ENCODE results near the gene DDX42. TPM values are rescaled to one million over a fixed set of nuclear protein-coding genes. Genes with fewer than 3 reads are reported as not detected.
"Not testable (repeated sequence)": the region's sequence is repeated elsewhere in the genome, so short reads cannot be mapped to it uniquely, and the experiment has no call there.

The DDX42 gene
- total RNA-seq, 4 donors from 2014 or later, result 106 to 154 (median 123) TPM

DNA sequence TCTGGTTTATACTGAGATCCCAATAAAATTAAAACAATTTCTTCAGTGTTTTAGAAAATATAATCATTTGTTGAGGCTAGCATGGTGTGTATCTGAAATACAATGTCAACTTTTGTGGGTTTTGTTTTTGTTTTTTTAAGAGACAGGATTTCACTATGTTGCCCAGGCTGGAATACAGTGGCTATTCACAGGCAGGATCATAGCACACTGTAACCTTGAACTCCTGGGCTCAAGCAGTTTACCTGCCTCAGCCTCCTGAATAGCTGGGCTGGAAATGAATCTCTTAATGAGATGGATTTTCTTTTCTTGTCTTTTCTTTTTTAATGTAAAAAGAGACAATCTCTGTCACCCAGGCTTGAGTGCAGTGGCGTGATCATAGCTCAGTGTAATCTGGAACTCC, 12.1 kb downstream of the DDX42 start:
- H3K9me3 ChIP-seq, result no peaks in the 10 kb centered on the region
- no peak overlapping the region for H3K4me3 ChIP-seq
- no peak for DNase-seq (ENCODE audit: low spot score in 2 of 2)
- TF ChIP-seq EP300 (IDR thresholded peaks at IDR 0.05), result no peak
- TF ChIP-seq CTCF (IDR thresholded peaks at IDR 0.05), result no peak
- TF ChIP-seq POLR2A (IDR thresholded peaks at IDR 0.05), result no peak
- no peak overlapping the region for H3K27ac ChIP-seq
- no peaks in the 10 kb centered on the region for H3K27me3 ChIP-seq
- 100% methylated on average over 1 of the region's 1 CpG for WGBS, 2 donors
- H3K36me3 ChIP-seq, result peaks cover 6 to 67% (median 9%) of the 10 kb centered on the region in 3 donors
- peaks cover 0 to 43% (median 2%) of the 10 kb centered on the region in 4 donors for H3K4me1 ChIP-seq

DNA sequence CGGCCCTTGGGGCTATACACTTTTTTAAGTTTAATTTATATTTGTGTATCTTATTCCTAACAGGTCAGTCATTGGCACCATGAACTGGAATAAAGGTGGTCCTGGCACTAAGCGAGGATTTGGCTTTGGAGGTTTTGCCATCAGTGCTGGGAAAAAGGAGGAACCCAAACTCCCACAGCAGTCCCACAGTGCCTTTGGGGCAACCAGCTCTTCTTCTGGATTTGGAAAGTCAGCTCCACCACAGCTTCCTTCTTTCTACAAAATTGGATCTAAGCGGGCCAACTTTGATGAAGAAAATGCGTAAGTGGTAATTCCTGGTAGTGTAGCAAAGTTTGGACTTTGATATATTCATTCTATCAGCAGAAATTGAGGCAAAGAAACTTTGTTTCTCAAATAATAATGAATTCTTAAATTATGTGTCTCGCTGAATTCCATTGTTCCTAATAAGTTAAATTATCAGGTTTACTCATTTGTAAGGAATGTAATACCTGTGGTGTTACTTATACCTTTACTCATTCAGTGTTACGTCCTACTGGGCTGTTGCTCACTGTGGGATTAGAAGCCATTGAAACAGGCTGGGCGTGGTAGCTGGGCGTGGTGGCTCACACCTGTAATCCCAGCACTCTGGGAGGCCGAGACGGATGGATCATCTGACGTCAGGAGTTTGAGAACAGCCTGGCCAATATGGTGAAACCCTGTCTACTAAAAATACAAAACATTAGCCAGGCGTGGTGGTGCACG, 13.2 kb downstream of the DDX42 start:
- peaks cover 6 to 68% (median 9%) of the 10 kb centered on the region in 3 donors for H3K36me3 ChIP-seq
- 95% methylated on average over 13 of the region's 13 CpGs for WGBS, 2 donors
- no peak overlapping the region for H3K27ac ChIP-seq
- no peak overlapping the region for H3K4me3 ChIP-seq
- no peak for DNase-seq (ENCODE audit: low spot score in 2 of 2)
- TF ChIP-seq CTCF (IDR thresholded peaks at IDR 0.05), result no peak
- TF ChIP-seq POLR2A (IDR thresholded peaks at IDR 0.05), result no peak
- no peak for TF ChIP-seq EP300 (IDR thresholded peaks at IDR 0.05)
- H3K9me3 ChIP-seq, result no peaks in the 10 kb centered on the region
- peaks cover 0 to 36% (median 1%) of the 10 kb centered on the region in 4 donors for H3K4me1 ChIP-seq
- no peaks in the 10 kb centered on the region for H3K27me3 ChIP-seq

DNA sequence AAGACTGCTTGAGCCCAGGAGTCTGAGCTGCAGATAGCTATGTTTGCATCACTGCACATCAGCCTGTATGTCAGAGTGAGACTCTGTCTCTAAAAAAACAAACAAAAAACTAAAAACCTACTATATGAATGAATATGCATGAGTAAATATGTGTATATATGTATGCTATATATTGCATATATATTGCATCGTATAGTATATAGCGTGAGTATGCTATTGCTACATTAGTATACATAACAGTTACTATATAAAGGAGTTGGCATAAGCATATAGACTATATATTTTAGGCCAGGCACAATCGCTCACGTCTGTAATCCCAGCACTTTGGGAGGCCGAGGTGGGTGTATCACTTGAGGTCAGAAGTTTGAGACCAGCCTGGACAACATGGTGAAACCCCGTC, 16.1 kb downstream of the DDX42 start:
- Histone ChIP-seq H3K36me3 (peaks cover 6 to 85% (median 14%) of the 10 kb centered on the region in 3 donors), H3K4me3 (no peak overlapping the region), H3K4me1 (peaks cover 0 to 11% (median 0%) of the 10 kb centered on the region in 4 donors), H3K27me3 (no peaks in the 10 kb centered on the region), H3K9me3 (no peaks in the 10 kb centered on the region), H3K27ac (no peak overlapping the region)
- WGBS, 2 donors, result 88 to 91% methylated on average over 6 of the region's 6 CpGs
- TF ChIP-seq EP300 (IDR thresholded peaks at IDR 0.05), result no peak
- no peak for TF ChIP-seq POLR2A (IDR thresholded peaks at IDR 0.05)
- TF ChIP-seq CTCF (IDR thresholded peaks at IDR 0.05), result no peak
- DNase-seq (ENCODE audit: low spot score in 2 of 2), result no peak

DNA sequence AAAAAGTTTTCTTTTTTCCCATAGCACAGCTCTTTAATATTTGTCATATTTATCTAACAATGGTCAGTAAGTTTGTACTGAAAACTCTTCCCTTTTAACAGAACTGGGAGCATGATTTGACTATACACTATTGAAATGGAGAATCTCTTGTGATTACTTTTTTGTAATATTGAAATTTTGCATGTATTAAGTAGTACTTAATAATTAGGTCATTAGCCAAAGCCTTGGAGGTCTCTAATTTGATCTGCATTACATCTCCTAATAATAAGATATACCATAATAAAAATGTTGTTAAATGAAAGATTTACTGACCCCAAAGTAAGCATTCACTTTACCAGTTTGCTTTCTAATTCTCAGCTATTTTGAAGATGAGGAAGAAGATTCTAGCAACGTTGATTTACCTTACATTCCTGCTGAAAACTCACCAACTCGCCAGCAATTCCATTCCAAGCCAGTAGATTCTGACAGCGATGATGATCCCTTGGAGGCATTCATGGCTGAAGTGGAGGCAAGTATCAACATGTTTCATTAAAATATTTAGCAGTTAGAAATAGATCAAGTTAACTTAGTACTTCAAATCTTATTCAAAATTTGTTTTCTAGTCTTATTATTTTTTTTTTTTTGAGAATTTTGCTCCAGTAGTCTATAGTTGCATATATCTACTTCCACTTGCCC, 18.2 kb downstream of the DDX42 start:
- Histone ChIP-seq H3K27me3 (no peaks in the 10 kb centered on the region), H3K9me3 (no peaks in the 10 kb centered on the region), H3K27ac (no peak overlapping the region), H3K36me3 (peaks cover 3 to 99% (median 14%) of the 10 kb centered on the region in 3 donors), H3K4me3 (no peak overlapping the region), H3K4me1 (peaks cover 0 to 3% (median 0%) of the 10 kb centered on the region in 4 donors)
- TF ChIP-seq POLR2A (IDR thresholded peaks at IDR 0.05) (no peak), EP300 (IDR thresholded peaks at IDR 0.05) (no peak), CTCF (IDR thresholded peaks at IDR 0.05) (no peak)
- 86 to 87% methylated on average over 3 of the region's 3 CpGs for WGBS, 2 donors
- no peak for DNase-seq (ENCODE audit: low spot score in 2 of 2)

DNA sequence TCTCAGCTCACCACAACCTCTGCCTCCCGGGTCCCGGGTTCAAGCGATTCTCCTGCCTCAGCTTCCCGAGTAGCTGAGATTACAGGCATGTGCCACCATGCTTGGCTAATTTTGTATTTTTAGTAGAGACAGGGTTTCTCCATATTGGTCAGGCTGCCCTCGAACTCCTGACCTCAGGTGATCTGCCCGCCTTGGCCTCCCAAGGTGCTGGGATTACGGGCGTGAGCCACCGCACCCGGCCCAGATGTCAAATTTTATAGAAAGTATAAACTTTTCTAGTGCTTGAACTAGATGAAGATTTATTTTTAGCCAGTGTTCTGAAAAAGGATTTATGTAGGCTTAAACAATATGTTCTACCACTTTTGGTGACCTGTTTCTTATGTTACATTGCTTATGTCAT, 22.4 kb downstream of the DDX42 start:
- WGBS, 2 donors, result 95 to 98% methylated on average over 10 of the region's 10 CpGs
- H3K27ac ChIP-seq; H3K27me3 ChIP-seq; H3K4me3 ChIP-seq; H3K9me3 ChIP-seq; H3K4me1 ChIP-seq; DNase-seq (ENCODE audit: low spot score in 2 of 2): not testable (repeated sequence)
- H3K36me3 ChIP-seq, result peaks cover 0 to 100% (median 30%) of the 10 kb centered on the region in 3 donors
